Measurements from ENCODE around the gene DUSP16. TPM values are rescaled to one million over a fixed set of nuclear protein-coding genes. Genes with fewer than 3 reads are reported as not detected.

The DUSP16 gene
- total RNA-seq, 1 donor from 2014 or later = 26.1 TPM

GRCh38 chr12:12499909-12500604 lies 62.6 kb downstream of the DUSP16 start:
- Mint-ChIP-seq H3K36me3 (peaks cover 10% of the 10 kb centered on the region), H3K27me3 (ENCODE audit: insufficient read depth, low read depth) (no peaks in the 10 kb centered on the region), H3K27ac (no peak overlapping the region), H3K9me3 (no peaks in the 10 kb centered on the region), H3K4me1 (peaks cover 2% of the 10 kb centered on the region), H3K4me3 (no peak overlapping the region)
- H3K4me2 ChIP-seq = no peak overlapping the region
- H3K27me3 ChIP-seq = no peaks in the 10 kb centered on the region
- H3K27ac ChIP-seq = no peak overlapping the region
- no peaks in the 10 kb centered on the region for H3K9me3 ChIP-seq (ENCODE audit: low read depth)
- no peak overlapping the region for H3K9ac ChIP-seq
- no peak for TF ChIP-seq EZH2phosphoT487 (IDR thresholded peaks at IDR 0.05)
- no peak for TF ChIP-seq CTCF (IDR thresholded peaks at IDR 0.05)
- TF ChIP-seq EZH2 (IDR thresholded peaks at IDR 0.05) = no peak
- peaks cover 13% of the 10 kb centered on the region for H3K4me1 ChIP-seq
- H3K36me3 ChIP-seq = no peaks in the 10 kb centered on the region
- H3K79me2 ChIP-seq (ENCODE audit: low read depth) = peaks cover 24% of the 10 kb centered on the region
- peaks cover 3% of the 10 kb centered on the region for H3F3A ChIP-seq (ENCODE audit: low read depth)
- peaks cover 7% of the 10 kb centered on the region for H4K20me1 ChIP-seq (ENCODE audit: low read depth)
- DNase-seq (ENCODE audit: low spot score) = no peak
- H2AFZ ChIP-seq (replicated peaks) = no peak overlapping the region
- no peak overlapping the region for H3K4me3 ChIP-seq

- Histone ChIP-seq H3K79me2 (ENCODE audit: low read depth) (peaks cover 8% of the 10 kb centered on the region), H2AFZ (replicated peaks) (no peak overlapping the region), H3F3A (ENCODE audit: low read depth) (peaks cover 3% of the 10 kb centered on the region), H3K27me3 (no peaks in the 10 kb centered on the region), H3K9me3 (ENCODE audit: low read depth) (no peaks in the 10 kb centered on the region), H3K4me2 (no peak overlapping the region), H3K9ac (no peak overlapping the region), H3K36me3 (no peaks in the 10 kb centered on the region), H3K27ac (no peak overlapping the region), H4K20me1 (ENCODE audit: low read depth) (peaks cover 6% of the 10 kb centered on the region), H3K4me3 (no peak overlapping the region), H3K4me1 (peaks cover 13% of the 10 kb centered on the region)
- no peak for TF ChIP-seq EZH2 (IDR thresholded peaks at IDR 0.05)
- Mint-ChIP-seq H3K27ac (no peak overlapping the region), H3K4me3 (no peak overlapping the region), H3K36me3 (peaks cover 8% of the 10 kb centered on the region), H3K9me3 (no peaks in the 10 kb centered on the region), H3K4me1 (no peaks in the 10 kb centered on the region), H3K27me3 (ENCODE audit: insufficient read depth, low read depth) (no peaks in the 10 kb centered on the region)
- no peak for DNase-seq (ENCODE audit: low spot score)
Observed at GRCh38 chr12:12498210-12498609, 64.5 kb downstream of the DUSP16 start.

GRCh38 chr12:12495536-12495935 lies 67.1 kb downstream of the DUSP16 start:
- H3K4me3 ChIP-seq = no peak overlapping the region
- no peaks in the 10 kb centered on the region for H3K27me3 ChIP-seq
- Mint-ChIP-seq H3K27ac (no peak overlapping the region), H3K36me3 (peaks cover 2% of the 10 kb centered on the region), H3K4me1 (no peaks in the 10 kb centered on the region), H3K4me3 (no peak overlapping the region), H3K9me3 (no peaks in the 10 kb centered on the region), H3K27me3 (ENCODE audit: insufficient read depth, low read depth) (no peaks in the 10 kb centered on the region)
- no peaks in the 10 kb centered on the region for H3K9me3 ChIP-seq (ENCODE audit: low read depth)
- H3F3A ChIP-seq (ENCODE audit: low read depth) = no peaks in the 10 kb centered on the region
- H2AFZ ChIP-seq (replicated peaks) = no peak overlapping the region
- H3K9ac ChIP-seq = no peak overlapping the region
- no peak for TF ChIP-seq EZH2phosphoT487 (IDR thresholded peaks at IDR 0.05)
- no peak for TF ChIP-seq EZH2 (IDR thresholded peaks at IDR 0.05)
- no peak for TF ChIP-seq CTCF (IDR thresholded peaks at IDR 0.05)
- H3K27ac ChIP-seq = no peak overlapping the region
- DNase-seq (ENCODE audit: low spot score) = no peak
- H3K4me1 ChIP-seq = peaks cover 13% of the 10 kb centered on the region
- no peaks in the 10 kb centered on the region for H4K20me1 ChIP-seq (ENCODE audit: low read depth)
- no peaks in the 10 kb centered on the region for H3K79me2 ChIP-seq (ENCODE audit: low read depth)
- H3K36me3 ChIP-seq = no peaks in the 10 kb centered on the region
- no peak overlapping the region for H3K4me2 ChIP-seq

GRCh38 chr12:12492547-12492946 lies 70.1 kb downstream of the DUSP16 start:
- TF ChIP-seq EZH2 (IDR thresholded peaks at IDR 0.05) (no peak), CTCF (IDR thresholded peaks at IDR 0.05) (no peak), EZH2phosphoT487 (IDR thresholded peaks at IDR 0.05) (no peak)
- no peak overlapping the region for H3K9ac ChIP-seq
- no peak overlapping the region for H3K27ac ChIP-seq
- Mint-ChIP-seq H3K4me3 (no peak overlapping the region), H3K36me3 (no peaks in the 10 kb centered on the region), H3K27ac (no peak overlapping the region), H3K9me3 (no peaks in the 10 kb centered on the region), H3K27me3 (ENCODE audit: insufficient read depth, low read depth) (no peaks in the 10 kb centered on the region), H3K4me1 (no peaks in the 10 kb centered on the region)
- no peaks in the 10 kb centered on the region for H3K36me3 ChIP-seq
- no peaks in the 10 kb centered on the region for H3K79me2 ChIP-seq (ENCODE audit: low read depth)
- DNase-seq (ENCODE audit: low spot score) = no peak
- H3F3A ChIP-seq (ENCODE audit: low read depth) = no peaks in the 10 kb centered on the region
- no peak overlapping the region for H3K4me3 ChIP-seq
- no peaks in the 10 kb centered on the region for H4K20me1 ChIP-seq (ENCODE audit: low read depth)
- no peak overlapping the region for H2AFZ ChIP-seq (replicated peaks)
- H3K9me3 ChIP-seq (ENCODE audit: low read depth) = no peaks in the 10 kb centered on the region
- no peaks in the 10 kb centered on the region for H3K27me3 ChIP-seq
- peaks cover 13% of the 10 kb centered on the region for H3K4me1 ChIP-seq
- no peak overlapping the region for H3K4me2 ChIP-seq

All from neural progenitor cell (in vitro differentiated cells).